Left lung (tissue), 10 donors: ENCODE results near the gene RSAD1. TPM values are rescaled to one million over a fixed set of nuclear protein-coding genes. Genes with fewer than 3 reads are reported as not detected.

Experiments used
- ATAC-seq: fragments of 200-7000 bp; cut with Tn5 transposase; one replicate; pipeline ENCODE4 v1.9.1; 2020; ENCODE audit warnings: moderate library complexity
- DNase-seq, 4 donors: peaks; one replicate each; pipeline ENCODE4 v3.0.0-alpha.2; 2013 to 2020
- H3K27ac ChIP-seq, 2 donors: fragments of 200-600 bp; sonication (generic) in 1 of 2; one replicate each; pipeline versions ENCODE4 v1.5.0 to v1.8.0; 2020 to 2021
- H3K27me3 ChIP-seq, 2 donors: fragments of 200-600 bp; sonication (generic) in 1 of 2; one replicate each; pipeline versions ENCODE4 v1.5.0 to v1.8.0; 2020 to 2021
- H3K36me3 ChIP-seq, 2 donors: fragments of 200-600 bp; sonication (generic) in 1 of 2; one replicate each; pipeline versions ENCODE4 v1.5.0 to v1.8.0; 2020 to 2021
- H3K4me1 ChIP-seq, 2 donors: fragments of 200-600 bp; one replicate each; pipeline ENCODE4 v1.8.0; 2021
- H3K4me3 ChIP-seq, 2 donors: fragments of 200-600 bp; sonication (generic) in 1 of 2; one replicate each; pipeline versions ENCODE4 v1.5.0 to v1.8.0; 2020 to 2021; ENCODE audit warnings: mild to moderate bottlenecking in 1 of 2
- H3K9me3 ChIP-seq, 2 donors: fragments of 200-600 bp; sonication (generic) in 1 of 2; one replicate each; pipeline versions ENCODE4 v1.5.0 to v1.8.0; 2020 to 2021
- CTCF ChIP-seq, 2 donors: fragments of 200-600 bp; sonication (generic) in 1 of 2; IDR thresholded peaks; one replicate each; pipeline versions ENCODE4 v1.5.0 to v1.8.0; 2021; ENCODE audit warnings: antibody characterized with exemption in 2 of 2
- intact Hi-C, 2 donors: fragments of 100-400 bp; cut with DNase I; formaldehyde crosslinking; loops; one replicate each; pipeline versions ENCODE4 v1.11.2 to v1.14.2; 2022
- polyA plus RNA-seq, 6 donors: library from polyadenylated mRNA; unstranded; fragments of 120-200 nt; gene quantifications; one replicate each; pipeline ENCODE4 v1.2.1, GENCODE V29; 2013; ENCODE audit not compliant: insufficient read length in 6 of 6
- total RNA-seq, 2 donors: library from RNA; stranded (reverse); fragmentation: NEBNext Ultra II Directional; extraction: Animal tissue kit (Norgen Biotek cat#: 25700); gene quantifications; one replicate each; pipeline ENCODE4 v1.2.1, GENCODE V29; 2021
- donor health status: DM: no; HTN: yes; CAD: no.
- donor health status: DM: no; HTN: no; CAD: no.

RSAD1 gene
- total and polyA plus RNA-seq, 8 donors: 28.5 to 61.5 (median 47.2) TPM

- TF ChIP-seq CTCF (IDR thresholded peaks at IDR 0.05): no peak
- intact Hi-C loops: no loop called here
- peak overlapping the region; percentile 22 to 55 for H3K27ac ChIP-seq
- no peaks in the 10 kb centered on the region for H3K27me3 ChIP-seq
- H3K9me3 ChIP-seq: no peaks in the 10 kb centered on the region
- peaks cover 19 to 20% of the 10 kb centered on the region in 2 donors for H3K4me1 ChIP-seq
- DNase-seq (peak in 2 of 4 donors; percentile 67 to 74), ATAC-seq (peak; percentile 85)
- H3K36me3 ChIP-seq: no peaks in the 10 kb centered on the region
- no peak overlapping the region for H3K4me3 ChIP-seq
Observed at GRCh38 chr17:50447870-50448595, 30.6 kb upstream of the RSAD1 start.

GRCh38 chr17:50448643-50449042 is 30.0 kb upstream of the RSAD1 start:
- no peak for DNase-seq
- Histone ChIP-seq H3K4me1 (peaks cover 16 to 24% of the 10 kb centered on the region in 2 donors), H3K4me3 (no peak overlapping the region), H3K36me3 (no peaks in the 10 kb centered on the region), H3K27ac (peak overlapping the region; percentile 22 to 45), H3K9me3 (no peaks in the 10 kb centered on the region), H3K27me3 (no peaks in the 10 kb centered on the region)
- ATAC-seq: no peak
- no peak for TF ChIP-seq CTCF (IDR thresholded peaks at IDR 0.05)
- intact Hi-C loops: no loop called here

- no peak for TF ChIP-seq CTCF (IDR thresholded peaks at IDR 0.05)
- no peak for DNase-seq
- Histone ChIP-seq H3K27ac (peak overlapping the region; percentile 36 to 55), H3K36me3 (no peaks in the 10 kb centered on the region), H3K4me1 (peaks cover 3 to 24% of the 10 kb centered on the region in 2 donors), H3K4me3 (no peak overlapping the region), H3K9me3 (no peaks in the 10 kb centered on the region), H3K27me3 (no peaks in the 10 kb centered on the region)
- intact Hi-C loops: no loop called here
- ATAC-seq: peak; percentile 23
Observed at GRCh38 chr17:50451943-50452629, 26.6 kb upstream of the RSAD1 start.

- Histone ChIP-seq H3K27ac (peak overlapping the region; percentile 36 to 55), H3K36me3 (no peaks in the 10 kb centered on the region), H3K4me1 (peaks cover 3 to 24% of the 10 kb centered on the region in 2 donors), H3K27me3 (no peaks in the 10 kb centered on the region), H3K9me3 (no peaks in the 10 kb centered on the region), H3K4me3 (no peak overlapping the region)
- ATAC-seq (peak; percentile 59), DNase-seq (peak in 1 of 4 donors; percentile 55)
- intact Hi-C loops: no loop called here
- no peak for TF ChIP-seq CTCF (IDR thresholded peaks at IDR 0.05)
Observed at GRCh38 chr17:50452630-50453300, 25.9 kb upstream of the RSAD1 start.

- Histone ChIP-seq H3K9me3 (no peaks in the 10 kb centered on the region), H3K36me3 (no peaks in the 10 kb centered on the region), H3K27ac (no peak overlapping the region), H3K4me3 (no peak overlapping the region), H3K4me1 (peaks cover 3 to 18% of the 10 kb centered on the region in 2 donors), H3K27me3 (no peaks in the 10 kb centered on the region)
- DNase-seq (no peak), ATAC-seq (no peak)
- no peak for TF ChIP-seq CTCF (IDR thresholded peaks at IDR 0.05)
- intact Hi-C loops: no loop called here
Observed at GRCh38 chr17:50453901-50454300, 24.8 kb upstream of the RSAD1 start.
